GM19238 (cell line): ENCODE results near the gene ZBTB20.

Source experiments
- DNase-seq: peaks from one replicate; pipeline ENCODE4 v3.0.0; 2011; ENCODE audit warnings: low spot score; ENCODE audit not compliant: insufficient read length

The ZBTB20 gene

GRCh38 chr3:114545193-114545592 lies 601.9 kb downstream of the ZBTB20 start:
- no peak for DNase-seq

GRCh38 chr3:114542359-114542758 lies 604.7 kb downstream of the ZBTB20 start:
- DNase-seq, result no peak

GRCh38 chr3:114539525-114539924 lies 607.6 kb downstream of the ZBTB20 start:
- DNase-seq, result no peak

GRCh38 chr3:114538211-114538610 lies 608.9 kb downstream of the ZBTB20 start:
- DNase-seq, result no peak

GRCh38 chr3:114528517-114528916 lies 618.6 kb downstream of the ZBTB20 start:
- DNase-seq, result no peak

- DNase-seq, result no peak
Measured at GRCh38 chr3:114527036-114527644, 619.9 kb downstream of the ZBTB20 start.

GRCh38 chr3:114525278-114525677 lies 621.8 kb downstream of the ZBTB20 start:
- no peak for DNase-seq

- no peak for DNase-seq
Measured at GRCh38 chr3:114519415-114519814, 627.7 kb downstream of the ZBTB20 start.

- no peak for DNase-seq
Measured at GRCh38 chr3:114518206-114518808, 628.8 kb downstream of the ZBTB20 start.

GRCh38 chr3:114510201-114510600 lies 636.9 kb downstream of the ZBTB20 start:
- no peak for DNase-seq

GRCh38 chr3:114509756-114510155 lies 637.3 kb downstream of the ZBTB20 start:
- DNase-seq, result no peak

GRCh38 chr3:114508976-114509375 lies 638.1 kb downstream of the ZBTB20 start:
- DNase-seq, result no peak

GRCh38 chr3:114508208-114508607 lies 638.9 kb downstream of the ZBTB20 start:
- DNase-seq, result no peak

- DNase-seq, result no peak
Measured at GRCh38 chr3:114506591-114507300, 640.3 kb downstream of the ZBTB20 start.

- DNase-seq, result no peak
Measured at GRCh38 chr3:114504941-114505628, 642.0 kb downstream of the ZBTB20 start.

GRCh38 chr3:114502204-114502603 lies 644.9 kb downstream of the ZBTB20 start:
- no peak for DNase-seq

GRCh38 chr3:114499976-114500375 lies 647.1 kb downstream of the ZBTB20 start:
- no peak for DNase-seq

GRCh38 chr3:114498539-114499370 lies 648.3 kb downstream of the ZBTB20 start:
- DNase-seq, result no peak

GRCh38 chr3:114496874-114497273 lies 650.2 kb downstream of the ZBTB20 start:
- DNase-seq, result no peak

- no peak for DNase-seq
Measured at GRCh38 chr3:114496466-114496865, 650.6 kb downstream of the ZBTB20 start.

GRCh38 chr3:114496021-114496434 lies 651.1 kb downstream of the ZBTB20 start:
- no peak for DNase-seq
